ENCODE results near the gene ZNF230. TPM values are rescaled to one million over a fixed set of nuclear protein-coding genes. Genes with fewer than 3 reads are reported as not detected.

The ZNF230 gene
- total RNA-seq, 1 donor from 2014 or later: 15.0 TPM

DNA sequence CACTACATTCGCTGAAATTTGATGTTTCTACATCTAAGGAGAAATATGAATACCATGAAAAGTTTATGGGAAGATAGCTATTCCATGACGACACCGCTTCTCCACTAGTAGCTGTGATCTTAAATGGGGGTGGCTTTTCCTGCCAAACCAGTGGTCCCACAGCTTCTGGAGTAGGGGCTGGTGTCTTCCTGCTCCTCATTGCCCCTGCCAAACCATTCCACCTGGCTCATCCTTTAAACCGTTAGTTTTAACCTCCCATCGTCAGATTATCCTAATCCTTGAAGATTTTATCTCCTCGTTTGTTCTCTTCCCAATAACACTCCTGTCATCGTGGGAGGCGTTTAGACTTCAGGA is 568 bp upstream of the ZNF230 start:
- peaks cover 18% of the 10 kb centered on the region for H3K9me3 Mint-ChIP-seq
- ChIA-PET POLR2A (interaction anchor here (1.4 to 2.6 kb wide), 2 partner anchors 67 to 70 kb away, joined by 3 to 10 read pairs; partner anchors contain the start of genes ZNF284 and ZNF45), CTCF (no interaction called here)
- peak overlapping the region; percentile 93 for H3K27ac Mint-ChIP-seq
- no peak for ATAC-seq (ENCODE audit: low read depth)
- TF ChIP-seq, protein P1, sequence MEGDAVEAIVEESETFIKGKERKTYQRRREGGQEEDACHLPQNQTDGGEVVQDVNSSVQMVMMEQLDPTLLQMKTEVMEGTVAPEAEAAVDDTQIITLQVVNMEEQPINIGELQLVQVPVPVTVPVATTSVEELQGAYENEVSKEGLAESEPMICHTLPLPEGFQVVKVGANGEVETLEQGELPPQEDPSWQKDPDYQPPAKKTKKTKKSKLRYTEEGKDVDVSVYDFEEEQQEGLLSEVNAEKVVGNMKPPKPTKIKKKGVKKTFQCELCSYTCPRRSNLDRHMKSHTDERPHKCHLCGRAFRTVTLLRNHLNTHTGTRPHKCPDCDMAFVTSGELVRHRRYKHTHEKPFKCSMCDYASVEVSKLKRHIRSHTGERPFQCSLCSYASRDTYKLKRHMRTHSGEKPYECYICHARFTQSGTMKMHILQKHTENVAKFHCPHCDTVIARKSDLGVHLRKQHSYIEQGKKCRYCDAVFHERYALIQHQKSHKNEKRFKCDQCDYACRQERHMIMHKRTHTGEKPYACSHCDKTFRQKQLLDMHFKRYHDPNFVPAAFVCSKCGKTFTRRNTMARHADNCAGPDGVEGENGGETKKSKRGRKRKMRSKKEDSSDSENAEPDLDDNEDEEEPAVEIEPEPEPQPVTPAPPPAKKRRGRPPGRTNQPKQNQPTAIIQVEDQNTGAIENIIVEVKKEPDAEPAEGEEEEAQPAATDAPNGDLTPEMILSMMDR (IDR thresholded peaks at IDR 0.05): no peak
- H3K36me3 Mint-ChIP-seq (ENCODE audit: low read depth): peaks cover 37% of the 10 kb centered on the region
- peaks cover 17% of the 10 kb centered on the region for H3K4me1 Mint-ChIP-seq
- intact Hi-C loops (cut with micrococcal nuclease): loop anchor here (1.0 to 5.0 kb wide), 12 partner anchors 23 to 500 kb away; partner anchors contain the start of genes ZNF180, ZNF221, ZNF222 and ZNF225
- H3K27me3 Mint-ChIP-seq: no peaks in the 10 kb centered on the region
- peak overlapping the region; percentile 99 for H3K4me3 Mint-ChIP-seq
- DNase-seq: no peak

DNA sequence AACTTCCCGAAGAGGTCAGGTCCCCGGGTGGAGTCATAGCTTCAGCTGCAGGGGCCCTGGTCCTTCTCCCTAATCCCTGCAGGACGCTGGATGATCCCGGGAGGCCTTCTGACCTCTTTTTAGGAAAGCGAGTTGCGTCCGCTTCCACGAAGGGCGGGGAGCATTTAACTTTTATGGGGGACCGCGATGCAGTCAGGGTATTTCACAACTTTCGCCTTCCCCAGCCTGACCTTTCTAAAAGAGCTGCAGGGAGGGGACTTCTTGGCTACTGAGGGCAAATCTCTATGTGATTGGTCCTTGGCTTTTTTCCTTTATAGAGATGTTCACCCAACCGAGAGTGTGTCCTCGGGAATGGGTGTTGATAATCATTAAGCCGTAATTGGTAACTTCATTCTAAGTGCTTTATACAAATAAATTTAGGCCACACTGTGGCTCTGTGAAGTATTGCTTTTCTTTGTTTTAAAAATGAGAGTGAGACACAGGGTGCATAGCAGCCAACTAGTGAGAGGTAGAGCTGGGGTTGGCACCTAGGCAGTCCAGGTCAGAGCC is 778 bp downstream of the ZNF230 start:
- ChIA-PET POLR2A (interaction anchor here (0.7 to 2.6 kb wide), 7 partner anchors 52 to 279 kb away, joined by 3 to 10 read pairs (median 3); partner anchors contain the start of genes ZNF221, ZNF224, ZNF227 and ZNF283), CTCF (interaction anchor here (0.8 kb wide), 1 partner anchor 92 kb away, joined by 3 read pairs; no protein-coding TSS in a partner anchor)
- peak; percentile 32 for DNase-seq
- TF ChIP-seq, protein P1 (IDR thresholded peaks at IDR 0.05): no peak
- Mint-ChIP-seq H3K4me1 (peaks cover 17% of the 10 kb centered on the region), H3K9me3 (peaks cover 22% of the 10 kb centered on the region), H3K27ac (peak overlapping the region; percentile 93), H3K27me3 (no peaks in the 10 kb centered on the region), H3K36me3 (ENCODE audit: low read depth) (peaks cover 45% of the 10 kb centered on the region), H3K4me3 (peak overlapping the region; percentile 99)
- intact Hi-C loops (cut with micrococcal nuclease): loop anchor here (2.0 to 5.0 kb wide), 6 partner anchors 21 to 499 kb away; partner anchors contain the start of genes ZNF180, ZNF221, ZNF222 and ZNF226
- no peak for ATAC-seq (ENCODE audit: low read depth)

DNA sequence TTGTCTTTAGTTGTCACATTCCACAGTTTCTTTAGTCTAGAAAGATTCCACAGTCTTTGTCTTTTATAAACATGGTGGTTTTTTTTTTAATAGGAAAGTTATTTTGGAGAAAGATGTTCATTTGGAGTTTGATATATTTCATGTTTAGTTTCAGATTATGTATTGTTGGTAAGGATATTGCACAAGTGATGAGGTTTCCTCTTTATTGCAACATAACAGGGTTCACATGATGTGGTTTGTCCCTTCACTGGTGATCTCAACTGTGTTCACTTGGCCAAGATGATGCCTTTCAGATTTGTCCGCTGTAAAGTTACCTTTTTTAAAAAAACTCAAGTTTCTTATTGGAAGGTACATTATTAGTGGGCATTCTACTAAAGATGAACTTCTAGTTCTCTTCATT is 3.2 kb downstream of the ZNF230 start:
- ATAC-seq (ENCODE audit: low read depth) (no peak), DNase-seq (no peak)
- ChIA-PET CTCF (no interaction called here), POLR2A (no interaction called here)
- TF ChIP-seq, protein P1 (IDR thresholded peaks at IDR 0.05): no peak
- H3K9me3 Mint-ChIP-seq: peaks cover 36% of the 10 kb centered on the region
- intact Hi-C loops (cut with micrococcal nuclease): no loop called here
- no peak overlapping the region for H3K27ac Mint-ChIP-seq
- peaks cover 17% of the 10 kb centered on the region for H3K4me1 Mint-ChIP-seq
- H3K36me3 Mint-ChIP-seq (ENCODE audit: low read depth): peaks cover 69% of the 10 kb centered on the region
- no peak overlapping the region for H3K4me3 Mint-ChIP-seq
- no peaks in the 10 kb centered on the region for H3K27me3 Mint-ChIP-seq

DNA sequence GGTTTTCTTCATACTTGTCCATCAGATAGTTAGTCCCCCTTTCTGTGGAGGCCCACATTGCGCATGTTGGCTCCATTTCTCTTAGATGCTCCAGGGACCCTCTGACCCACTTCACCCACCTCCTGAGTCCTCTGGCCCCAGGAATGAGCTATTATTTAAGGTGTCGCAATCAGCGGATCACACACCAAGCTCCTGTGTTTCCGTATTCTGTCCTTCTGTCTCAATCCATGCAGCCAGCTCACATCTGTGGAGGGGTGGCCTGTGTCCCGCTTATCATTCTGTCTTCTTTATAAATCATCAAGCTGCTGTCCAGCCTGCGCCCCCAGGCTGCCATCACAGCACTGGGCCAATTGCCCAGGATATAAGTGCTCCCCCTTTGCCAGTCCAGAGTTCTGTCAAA is 4.7 kb downstream of the ZNF230 start:
- Mint-ChIP-seq H3K4me3 (no peak overlapping the region), H3K36me3 (ENCODE audit: low read depth) (peaks cover 80% of the 10 kb centered on the region), H3K27ac (no peak overlapping the region), H3K27me3 (no peaks in the 10 kb centered on the region), H3K9me3 (peaks cover 47% of the 10 kb centered on the region), H3K4me1 (peaks cover 10% of the 10 kb centered on the region)
- ChIA-PET CTCF (no interaction called here), POLR2A (no interaction called here)
- intact Hi-C loops (cut with micrococcal nuclease): no loop called here
- ATAC-seq (ENCODE audit: low read depth) (no peak), DNase-seq (no peak)
- TF ChIP-seq, protein P1 (IDR thresholded peaks at IDR 0.05): no peak

DNA sequence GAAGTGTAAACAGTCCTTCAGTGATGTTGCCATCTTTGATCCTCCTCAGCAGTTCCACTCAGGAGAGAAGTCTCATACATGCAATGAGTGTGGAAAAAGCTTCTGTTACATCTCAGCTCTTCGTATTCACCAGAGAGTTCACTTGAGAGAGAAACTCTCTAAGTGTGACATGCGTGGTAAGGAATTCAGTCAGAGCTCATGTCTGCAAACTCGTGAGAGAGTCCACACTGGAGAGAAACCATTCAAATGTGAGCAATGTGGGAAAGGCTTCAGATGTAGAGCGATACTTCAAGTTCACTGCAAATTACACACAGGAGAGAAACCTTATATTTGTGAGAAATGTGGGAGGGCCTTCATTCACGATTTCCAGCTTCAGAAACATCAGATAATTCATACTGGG is 7.7 kb downstream of the ZNF230 start:
- Mint-ChIP-seq H3K27ac (no peak overlapping the region), H3K9me3 (peaks cover 66% of the 10 kb centered on the region), H3K4me1 (no peaks in the 10 kb centered on the region), H3K4me3 (no peak overlapping the region), H3K36me3 (ENCODE audit: low read depth) (peaks cover 83% of the 10 kb centered on the region), H3K27me3 (no peaks in the 10 kb centered on the region)
- ChIA-PET CTCF (no interaction called here), POLR2A (no interaction called here)
- TF ChIP-seq, protein P1 (IDR thresholded peaks at IDR 0.05): no peak
- DNase-seq (no peak), ATAC-seq (ENCODE audit: low read depth) (no peak)
- intact Hi-C loops (cut with micrococcal nuclease): no loop called here

Data from activated B cell treated with CpG ODN at 0.5 μM for 24 hours (primary cell).